ENCODE results near the gene USP24. TPM values are rescaled to one million over a fixed set of nuclear protein-coding genes. Genes with fewer than 3 reads are reported as not detected.

The USP24 gene
- total and polyA plus RNA-seq, 2 donors (not counting 3 experiments of a cell fraction or from before 2014, with no cell fraction given): 8.2 to 30.0 TPM

GRCh38 chr1:55210990-55211801 is 4.0 kb downstream of the USP24 start:
- peaks cover 8% of the 10 kb centered on the region for H3K4me1 ChIP-seq (ENCODE audit: control insufficient read depth, extremely low read depth, insufficient read depth, low read length)
- peak; percentile 22 for DNase-seq (ENCODE audit: low read depth, low spot score)
- no peaks in the 10 kb centered on the region for H3K27me3 ChIP-seq (ENCODE audit: control insufficient read depth in 2 of 2, insufficient read depth in 2 of 2, low read length in 2 of 2)
- no peak overlapping the region for H2AFZ ChIP-seq (ENCODE audit: low read depth, low read length)
- FAIRE-seq: no peak
- BruUV-seq (replicated peaks): no TSS peak
- dilution Hi-C loops (cut with MboI; ENCODE audit: extremely low pct_ligation_motif_present, low sequenced_read_pairs) (no loop called here), intact Hi-C loops (cut with micrococcal nuclease) (no loop called here)
- H3K79me2 ChIP-seq (ENCODE audit: control insufficient read depth, insufficient read depth, low read length): peaks cover 39% of the 10 kb centered on the region
- no peak overlapping the region for H3K4me3 ChIP-seq (replicated peaks in 1 of 3; ENCODE audit: insufficient read depth in 1 of 3, low read depth in 1 of 3, low read length in 3 of 3)
- H3K9me1 ChIP-seq (replicated peaks; ENCODE audit: control insufficient read depth, extremely low read depth, insufficient read depth, low read length): no peaks in the 10 kb centered on the region
- ChIA-PET CTCF (interaction anchor here (2.1 kb wide), 1 partner anchor 11 kb away, joined by 6 read pairs; no protein-coding TSS in a partner anchor), POLR2A (no interaction called here)
- H3K36me3 ChIP-seq (ENCODE audit: control insufficient read depth in 2 of 2, extremely low read depth in 1 of 2, insufficient read depth in 2 of 2, low read length in 2 of 2): no peaks in the 10 kb centered on the region
- no peak overlapping the region for H3K9ac ChIP-seq (replicated peaks; ENCODE audit: extremely low read depth, insufficient read depth, low read length)
- no peaks in the 10 kb centered on the region for H3K9me3 ChIP-seq (replicated peaks; ENCODE audit: control insufficient read depth, insufficient read depth, low read length)
- H4K20me1 ChIP-seq (replicated peaks; ENCODE audit: control insufficient read depth, extremely low read depth, insufficient read depth, low read length): peaks cover 15% of the 10 kb centered on the region
- TF ChIP-seq GATA2 (IDR thresholded peaks at IDR 0.05; ENCODE audit: insufficient read depth, insufficient read length, low read depth, low read length) (no peak), CTCF (IDR thresholded peaks at IDR 0.05; ENCODE audit: extremely low read depth in 1 of 2, insufficient read depth in 1 of 2, low read depth in 1 of 2, low read length in 2 of 2) (no peak), FOS (IDR thresholded peaks at IDR 0.05; ENCODE audit: borderline replicate concordance, insufficient read depth, low read length) (no peak), POLR2AphosphoS5 (IDR thresholded peaks at IDR 0.05; ENCODE audit: insufficient read depth, low read depth, low read length) (no peak), MAX (IDR thresholded peaks at IDR 0.05; ENCODE audit: insufficient read depth, insufficient read length) (no peak), POLR2A (IDR thresholded peaks at IDR 0.05; ENCODE audit: low read depth, low read length) (no peak), EZH2 (IDR thresholded peaks at IDR 0.05; ENCODE audit: borderline replicate concordance, low read depth, low read length, severe bottlenecking) (no peak)
- no peak overlapping the region for H3K27ac ChIP-seq (ENCODE audit: insufficient read depth, low read depth, low read length)
- no peak overlapping the region for H3K4me2 ChIP-seq (ENCODE audit: insufficient read depth, low read length)

All from endothelial cell of umbilical vein (primary cell).